Measurements from ENCODE around the gene SPRYD7.
"Not testable (repeated sequence)": the region's sequence is repeated elsewhere in the genome, so short reads cannot be mapped to it uniquely, and the experiment has no call there.

SPRYD7 gene

DNA sequence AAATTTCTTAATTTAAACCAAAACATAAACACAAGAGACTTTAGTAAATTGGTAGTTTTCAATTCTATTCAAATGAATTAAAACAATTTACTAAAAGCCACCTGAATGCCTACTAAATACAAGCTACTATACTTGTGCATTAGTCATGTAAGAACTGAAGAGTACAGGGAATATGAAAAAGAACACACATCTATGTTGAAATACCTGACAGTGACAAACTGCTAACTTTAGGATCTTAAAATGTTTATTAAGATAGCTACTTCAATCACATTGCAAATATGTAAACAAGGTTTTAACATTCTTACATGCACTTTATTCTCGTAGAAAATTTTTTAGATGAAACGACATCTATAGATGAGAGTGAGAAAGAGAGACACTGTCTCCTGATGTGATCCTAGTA lies 4.1 kb downstream of the SPRYD7 start:
- no peak for DNase-seq

GRCh38 chr13:49927755-49928154 lies 8.4 kb downstream of the SPRYD7 start:
- no peak for DNase-seq

DNA sequence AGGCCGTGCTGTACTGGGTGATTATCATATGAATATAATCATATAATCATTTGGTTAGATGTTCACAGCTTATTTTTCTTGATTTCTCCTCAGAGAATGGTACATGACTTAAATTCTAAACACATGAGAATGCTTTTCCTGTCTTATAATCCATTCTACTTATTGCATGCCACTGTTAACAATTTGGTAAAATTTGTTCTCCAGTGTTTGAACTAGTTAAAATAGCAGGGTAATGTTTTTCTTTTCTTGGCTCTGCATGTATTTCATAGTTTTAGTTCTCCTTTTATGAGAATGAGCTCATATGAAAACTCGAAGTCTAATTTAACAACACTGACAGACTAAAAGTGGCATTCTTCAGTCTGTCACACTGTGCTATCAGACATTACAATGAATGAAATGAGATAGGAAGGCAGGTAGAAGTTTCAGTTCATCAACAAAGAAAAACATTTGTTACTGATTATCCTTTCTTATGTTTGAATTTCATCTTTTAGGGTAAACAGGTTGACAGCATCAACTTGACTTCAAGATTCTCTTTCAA lies 10.2 kb downstream of the SPRYD7 start:
- no peak for DNase-seq

DNA sequence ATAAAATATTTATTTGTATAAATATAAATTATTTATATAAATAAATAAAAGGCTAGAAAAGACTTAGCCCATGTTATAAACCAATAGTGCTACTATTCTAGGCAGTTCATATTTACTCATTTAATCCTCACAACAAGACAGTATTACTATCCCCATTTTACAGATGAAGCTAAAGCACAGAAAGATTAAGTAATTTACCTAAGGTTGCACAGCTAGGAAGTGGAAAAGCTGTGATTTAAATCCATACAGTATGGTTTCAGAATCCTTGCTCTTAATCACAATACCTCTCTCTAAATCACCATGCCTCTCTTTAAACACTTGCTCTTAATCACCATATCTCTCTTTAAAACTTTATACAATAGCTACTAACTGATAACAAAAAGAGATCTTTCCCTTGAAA lies 13.8 kb downstream of the SPRYD7 start:
- no peak for DNase-seq

- DNase-seq: not testable (repeated sequence)
Measured at GRCh38 chr13:49920969-49921368, 15.2 kb downstream of the SPRYD7 start.

DNA sequence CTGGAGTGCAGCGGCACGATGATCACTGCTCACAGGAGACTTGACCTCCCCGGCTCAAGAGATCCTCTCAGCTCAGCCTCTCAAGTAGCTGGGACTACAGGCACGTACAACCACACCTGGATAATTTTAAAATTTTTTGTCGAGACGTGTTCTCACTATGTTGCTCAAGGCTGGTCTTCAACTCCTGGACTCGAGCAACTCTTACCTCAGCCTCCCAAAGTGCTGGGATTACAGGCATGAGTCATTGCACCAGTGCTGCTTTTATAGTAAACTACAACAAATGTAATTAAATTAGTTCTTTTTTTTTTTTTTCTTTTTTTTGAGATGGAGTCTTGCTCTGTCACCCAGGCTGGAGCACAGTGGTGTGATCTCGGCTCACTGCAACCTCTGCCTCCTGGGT lies 18.0 kb downstream of the SPRYD7 start:
- DNase-seq: not testable (repeated sequence)

- DNase-seq: no peak
Measured at GRCh38 chr13:49914947-49915346, 21.2 kb downstream of the SPRYD7 start.

DNA sequence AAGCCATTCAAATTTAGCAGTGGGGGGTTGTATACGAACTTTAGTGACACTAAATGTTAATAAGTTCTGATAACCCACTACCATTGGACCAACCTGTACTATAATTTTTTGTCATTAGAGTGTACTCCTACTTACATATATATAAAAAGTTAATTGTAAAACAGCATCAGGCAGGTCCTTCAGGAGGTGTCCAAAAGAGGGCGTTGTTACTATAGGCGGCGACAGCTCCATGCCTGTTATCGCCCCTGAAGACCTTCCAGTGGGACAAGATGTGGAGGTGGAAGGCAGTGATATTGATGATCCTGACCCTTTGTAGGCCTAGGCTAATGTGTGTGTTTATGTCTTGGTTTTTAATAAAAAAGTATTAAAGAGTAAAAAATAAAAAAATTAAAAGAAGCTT lies 27.5 kb downstream of the SPRYD7 start:
- no peak for DNase-seq

DNA sequence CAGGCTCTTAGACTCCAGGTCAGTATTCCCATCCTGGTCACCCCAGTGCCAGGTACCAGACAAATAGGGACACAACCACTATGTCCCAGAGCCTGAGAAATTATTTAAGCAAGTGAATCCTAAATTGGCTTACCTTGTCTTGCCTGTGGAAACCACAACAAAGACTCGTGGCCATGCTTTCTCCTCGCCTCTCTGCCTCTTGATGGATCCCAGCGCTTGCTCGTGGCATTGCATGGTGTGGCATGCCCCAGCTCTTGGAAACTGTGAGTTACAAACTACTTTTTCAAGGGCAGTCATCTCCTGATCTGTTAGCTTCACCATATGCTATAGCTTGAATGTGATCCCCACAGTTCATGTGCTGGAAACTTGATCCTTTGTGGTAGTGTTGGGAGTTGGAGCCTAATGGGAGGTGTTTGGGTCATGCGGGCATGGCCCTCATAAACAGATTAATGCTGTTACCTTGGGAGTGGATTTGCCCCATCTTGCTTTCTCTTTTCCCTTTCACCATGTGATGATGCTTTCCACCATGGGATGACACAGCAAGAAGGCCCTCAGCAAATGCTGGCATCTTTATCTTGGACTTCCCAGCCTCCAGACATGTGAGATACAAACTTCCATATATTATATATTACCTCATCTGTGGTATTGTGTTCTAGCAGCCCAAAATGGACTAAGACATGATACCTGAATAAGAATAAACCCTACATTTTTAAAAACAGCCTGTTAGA lies 31.2 kb downstream of the SPRYD7 start:
- DNase-seq: no peak

DNA sequence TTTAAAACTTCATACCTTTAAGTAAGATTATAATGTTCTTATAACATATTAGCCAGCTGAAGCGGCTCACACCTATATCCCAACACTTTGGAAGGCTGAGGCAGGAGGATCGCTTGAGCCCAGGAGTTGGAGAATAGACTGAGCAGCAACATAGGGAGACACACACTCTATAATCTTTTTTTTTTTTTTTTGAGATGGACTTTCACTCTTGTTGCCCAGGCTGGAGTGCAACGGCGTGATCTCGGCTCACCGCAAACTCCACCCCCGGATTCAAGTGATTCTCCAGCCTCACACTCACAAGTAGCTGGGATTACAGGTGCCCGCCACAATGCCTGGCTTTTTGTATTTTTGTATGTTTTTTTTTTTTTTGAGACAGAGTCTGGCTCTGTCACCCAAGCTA lies 37.3 kb downstream of the SPRYD7 start:
- no peak for DNase-seq

DNA sequence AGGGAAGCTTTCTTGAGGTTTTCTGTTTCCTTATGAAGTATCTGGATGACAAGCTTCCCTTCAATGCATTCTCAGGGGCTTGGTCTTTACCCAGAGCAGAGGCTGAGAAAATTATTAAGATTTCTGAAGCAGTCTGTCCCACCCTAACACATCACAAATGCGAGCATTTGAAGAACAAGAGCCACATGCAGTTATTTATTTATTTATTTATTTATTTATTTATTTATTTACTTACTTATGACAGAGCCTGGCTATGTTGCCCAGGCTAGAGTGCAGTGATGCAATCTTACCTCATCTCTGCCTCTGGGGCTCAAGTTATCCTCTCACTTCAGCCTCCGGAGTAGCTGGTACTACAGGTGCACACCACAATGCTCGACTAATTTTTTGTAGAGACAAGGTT lies 38.4 kb downstream of the SPRYD7 start:
- DNase-seq: no peak

DNA sequence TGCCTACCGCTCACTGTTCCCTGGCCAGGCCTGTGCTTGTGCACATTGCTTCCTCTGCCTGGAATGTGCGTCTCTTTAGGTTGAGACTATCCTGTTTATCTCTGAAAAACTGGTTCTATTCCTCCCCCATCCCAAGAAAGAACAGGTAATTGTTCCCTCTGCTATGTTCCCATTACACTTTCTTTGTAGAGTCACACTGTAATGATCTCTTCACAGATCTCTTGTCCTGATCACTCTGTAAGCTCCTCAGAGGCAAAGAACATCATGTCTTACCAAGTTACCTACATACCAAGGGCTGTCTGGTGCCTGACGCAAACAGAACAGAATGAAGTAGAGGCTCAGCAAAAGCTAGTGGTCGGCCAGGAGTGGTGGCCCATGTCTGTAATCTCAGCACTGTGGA lies 40.3 kb downstream of the SPRYD7 start:
- DNase-seq: no peak

DNA sequence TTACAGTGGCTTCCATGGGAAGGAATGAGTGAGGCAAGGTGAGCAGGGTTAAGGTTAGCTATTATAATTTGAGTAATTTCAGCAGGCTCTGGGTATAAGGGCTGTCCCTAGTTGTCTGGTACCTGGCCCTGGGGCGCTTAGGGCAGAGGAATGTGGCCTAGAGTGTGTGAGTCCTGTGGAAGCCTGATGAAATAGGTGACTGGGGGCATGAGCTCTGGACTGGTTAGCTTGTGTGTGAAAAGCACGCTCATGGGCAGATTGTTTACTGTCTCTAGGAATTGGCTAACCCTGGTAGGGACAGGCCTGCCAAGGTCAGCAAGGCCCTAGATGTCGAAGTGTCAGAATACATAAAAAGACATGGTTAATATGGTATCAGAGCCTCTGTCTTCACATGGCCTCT lies 42.5 kb downstream of the SPRYD7 start:
- DNase-seq: no peak

GRCh38 chr13:49890376-49890775 lies 45.8 kb downstream of the SPRYD7 start:
- DNase-seq: no peak

DNA sequence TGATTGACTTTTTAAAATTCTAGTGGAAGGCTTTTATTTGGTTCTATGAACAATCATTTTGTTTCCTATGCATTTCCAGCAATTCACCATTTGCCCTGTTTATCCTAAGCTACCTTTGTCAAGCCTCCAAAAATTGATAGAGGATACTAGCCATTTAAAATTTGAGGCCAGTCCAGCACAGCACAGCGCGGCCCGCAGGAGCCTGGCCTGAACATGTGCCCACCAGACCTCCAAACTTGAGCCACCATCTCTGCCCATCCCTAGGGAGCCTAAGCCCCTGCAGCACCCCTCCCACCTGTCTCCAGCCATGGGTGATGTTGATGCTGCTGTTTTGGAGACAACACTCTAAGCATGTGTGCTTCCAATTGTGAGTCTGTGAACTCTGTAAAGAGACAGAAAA lies 57.5 kb downstream of the SPRYD7 start:
- no peak for DNase-seq

- no peak for DNase-seq
Measured at GRCh38 chr13:49877629-49878218, 58.4 kb downstream of the SPRYD7 start.

DNA sequence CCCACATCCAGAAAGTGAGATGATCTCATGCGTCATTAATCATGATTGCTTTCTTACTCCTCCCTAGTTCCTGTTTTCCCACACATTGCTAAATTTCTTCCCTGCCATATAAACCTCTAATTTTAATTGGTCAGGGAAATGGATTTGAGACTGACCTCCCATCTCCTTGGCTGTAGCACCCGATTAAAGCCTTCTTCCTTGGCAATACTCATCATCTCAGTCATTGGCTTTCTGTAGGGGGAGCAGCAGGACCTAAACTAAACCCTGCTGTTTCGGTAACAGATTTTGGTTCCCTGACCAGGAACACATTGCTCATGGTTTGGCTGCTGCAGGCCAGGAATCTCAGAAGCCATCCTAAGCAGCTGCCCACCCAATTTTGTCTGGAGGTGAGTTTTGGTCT lies 61.7 kb downstream of the SPRYD7 start:
- DNase-seq: no peak

GRCh38 chr13:49869519-49869918 lies 66.6 kb downstream of the SPRYD7 start:
- DNase-seq: no peak

GRCh38 chr13:49867834-49868233 lies 68.3 kb downstream of the SPRYD7 start:
- no peak for DNase-seq

DNA sequence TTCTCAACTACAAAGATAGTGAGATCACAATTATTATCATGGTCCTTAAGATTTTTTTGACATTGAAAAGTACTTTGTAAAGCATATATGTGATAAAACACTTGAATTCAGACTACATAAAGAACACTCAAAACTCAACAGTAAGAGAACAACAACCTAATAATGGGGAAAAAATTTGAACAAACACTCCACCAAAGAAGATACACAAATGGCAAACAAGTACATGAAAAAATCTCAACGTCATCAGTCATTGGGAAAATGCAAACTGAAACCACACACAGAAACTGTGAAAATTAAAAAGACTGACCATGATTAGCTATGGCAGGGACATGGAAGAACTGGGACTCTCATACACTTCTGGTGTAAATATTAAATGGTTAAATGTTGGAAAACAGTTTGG lies 70.9 kb downstream of the SPRYD7 start:
- DNase-seq: no peak

DNA sequence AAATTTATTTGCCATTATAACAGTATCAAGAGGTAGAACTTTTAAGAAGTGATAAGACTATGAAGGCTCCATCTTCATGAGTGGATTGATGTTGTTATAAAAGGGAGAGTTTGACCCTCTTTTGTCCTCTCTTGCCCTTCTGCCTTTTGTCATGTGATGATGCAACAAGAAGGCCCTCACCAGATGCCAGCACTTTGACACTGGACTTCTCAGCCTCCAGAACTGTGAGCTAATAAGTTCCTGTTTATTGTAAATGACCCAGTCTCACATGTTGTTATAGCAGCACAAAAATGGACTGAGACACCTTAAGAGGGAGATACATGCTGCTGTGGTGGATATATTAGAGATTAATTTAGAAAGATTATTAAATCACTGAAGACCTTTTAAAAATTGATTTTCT lies 71.6 kb downstream of the SPRYD7 start:
- no peak for DNase-seq
